Measurements from ENCODE around the gene NOC3L. TPM values are rescaled to one million over a fixed set of nuclear protein-coding genes. Genes with fewer than 3 reads are reported as not detected.
"Not testable (repeated sequence)": the region's sequence is repeated elsewhere in the genome, so short reads cannot be mapped to it uniquely, and the experiment has no call there.

Gene NOC3L
- total and polyA plus RNA-seq, 12 donors = 3.7 to 9.3 (median 7.8) TPM

DNA sequence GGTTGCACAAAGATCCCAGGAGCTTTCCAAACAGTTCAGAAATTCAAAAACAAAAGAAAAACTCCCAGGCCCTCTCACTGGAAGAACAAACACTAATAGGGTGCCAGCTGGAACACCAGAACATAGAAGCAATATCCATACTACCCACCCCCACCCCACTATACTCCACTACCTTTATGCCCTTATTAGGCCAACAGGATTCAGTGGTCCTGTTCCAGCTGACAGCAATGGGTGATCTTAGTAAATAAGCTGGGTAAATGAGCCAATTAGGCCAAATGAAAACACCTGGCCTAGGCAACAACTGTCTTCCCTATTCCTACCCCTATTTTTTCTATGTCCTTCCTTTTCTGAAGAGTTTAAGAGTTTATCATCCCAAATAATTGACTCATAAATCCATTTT, 11.7 kb downstream of the NOC3L start:
- H3K9me3 ChIP-seq = no peaks in the 10 kb centered on the region
- ATAC-seq (no peak), DNase-seq (no peak)
- H3K4me1 ChIP-seq = no peaks in the 10 kb centered on the region
- peaks cover 0 to 97% (median 18%) of the 10 kb centered on the region in 9 donors for H3K36me3 ChIP-seq
- TF ChIP-seq, protein P1, sequence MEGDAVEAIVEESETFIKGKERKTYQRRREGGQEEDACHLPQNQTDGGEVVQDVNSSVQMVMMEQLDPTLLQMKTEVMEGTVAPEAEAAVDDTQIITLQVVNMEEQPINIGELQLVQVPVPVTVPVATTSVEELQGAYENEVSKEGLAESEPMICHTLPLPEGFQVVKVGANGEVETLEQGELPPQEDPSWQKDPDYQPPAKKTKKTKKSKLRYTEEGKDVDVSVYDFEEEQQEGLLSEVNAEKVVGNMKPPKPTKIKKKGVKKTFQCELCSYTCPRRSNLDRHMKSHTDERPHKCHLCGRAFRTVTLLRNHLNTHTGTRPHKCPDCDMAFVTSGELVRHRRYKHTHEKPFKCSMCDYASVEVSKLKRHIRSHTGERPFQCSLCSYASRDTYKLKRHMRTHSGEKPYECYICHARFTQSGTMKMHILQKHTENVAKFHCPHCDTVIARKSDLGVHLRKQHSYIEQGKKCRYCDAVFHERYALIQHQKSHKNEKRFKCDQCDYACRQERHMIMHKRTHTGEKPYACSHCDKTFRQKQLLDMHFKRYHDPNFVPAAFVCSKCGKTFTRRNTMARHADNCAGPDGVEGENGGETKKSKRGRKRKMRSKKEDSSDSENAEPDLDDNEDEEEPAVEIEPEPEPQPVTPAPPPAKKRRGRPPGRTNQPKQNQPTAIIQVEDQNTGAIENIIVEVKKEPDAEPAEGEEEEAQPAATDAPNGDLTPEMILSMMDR (IDR thresholded peaks at IDR 0.05) = no peak
- no peak overlapping the region for H3K27ac ChIP-seq
- H3K4me3 ChIP-seq = no peak overlapping the region
- intact Hi-C loops (cut with DNase I) = no loop called here
- no peaks in the 10 kb centered on the region for H3K27me3 ChIP-seq

GRCh38 chr10:94350500-94350899, 12.2 kb downstream of the NOC3L start:
- H3K9me3 ChIP-seq; intact Hi-C loops (cut with DNase I); H3K27ac ChIP-seq; H3K4me3 ChIP-seq; H3K27me3 ChIP-seq; DNase-seq; H3K4me1 ChIP-seq; ATAC-seq: not testable (repeated sequence)
- peaks cover 0 to 97% (median 21%) of the 10 kb centered on the region in 9 donors for H3K36me3 ChIP-seq
- WGBS, 2 donors = 94 to 95% methylated on average over 4 of the region's 4 CpGs

- H3K27ac ChIP-seq = no peak overlapping the region
- TF ChIP-seq, protein P1 (IDR thresholded peaks at IDR 0.05) = no peak
- H3K27me3 ChIP-seq = no peaks in the 10 kb centered on the region
- DNase-seq = no peak
- no peaks in the 10 kb centered on the region for H3K9me3 ChIP-seq
- no peaks in the 10 kb centered on the region for H3K4me1 ChIP-seq
- intact Hi-C loops (cut with DNase I) = no loop called here
- 49 to 57% methylated on average over 3 of the region's 3 CpGs for WGBS, 2 donors
- no peak overlapping the region for H3K4me3 ChIP-seq
- no peak for ATAC-seq
- H3K36me3 ChIP-seq = peaks cover 0 to 97% (median 27%) of the 10 kb centered on the region in 9 donors
Measured at GRCh38 chr10:94349327-94349726, 13.4 kb downstream of the NOC3L start.

DNA sequence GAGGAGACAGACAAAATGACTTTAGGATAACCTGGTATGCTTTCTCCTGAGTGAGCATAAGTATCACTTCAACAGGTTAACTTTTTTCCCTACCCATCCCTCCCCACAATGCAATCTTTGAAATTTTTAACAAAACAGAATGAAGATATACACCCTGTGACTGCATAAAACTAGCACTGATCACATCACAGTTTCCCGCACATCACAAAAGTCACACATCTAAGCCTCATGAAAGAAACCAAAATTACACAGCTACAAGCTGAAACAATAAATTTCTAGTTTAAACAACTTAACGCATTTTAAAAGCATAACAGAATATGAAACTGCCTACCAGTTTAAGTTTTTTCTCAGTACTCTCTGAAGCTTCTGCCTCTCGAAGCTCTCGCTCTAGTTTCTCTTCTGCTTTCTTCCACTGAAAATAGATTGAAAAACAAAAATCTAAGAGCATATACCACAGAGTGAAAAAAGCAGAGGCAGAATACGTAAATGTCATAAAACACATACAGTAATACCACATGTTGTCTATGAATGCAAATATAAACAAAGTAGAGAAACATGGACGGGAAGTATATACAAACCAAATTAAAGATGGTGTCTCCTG, 18.1 kb downstream of the NOC3L start:
- H3K36me3 ChIP-seq = peaks cover 0 to 100% (median 30%) of the 10 kb centered on the region in 9 donors
- intact Hi-C loops (cut with DNase I) = no loop called here
- H3K4me3 ChIP-seq = no peak overlapping the region
- H3K4me1 ChIP-seq = no peaks in the 10 kb centered on the region
- no peaks in the 10 kb centered on the region for H3K27me3 ChIP-seq
- H3K9me3 ChIP-seq = no peaks in the 10 kb centered on the region
- DNase-seq = no peak
- TF ChIP-seq, protein P1 (IDR thresholded peaks at IDR 0.05) = no peak
- H3K27ac ChIP-seq = no peak overlapping the region
- no peak for ATAC-seq
- 94 to 97% methylated on average over 6 of the region's 6 CpGs for WGBS, 2 donors

GRCh38 chr10:94343151-94343550, 19.6 kb downstream of the NOC3L start:
- peaks cover 0 to 100% (median 41%) of the 10 kb centered on the region in 9 donors for H3K36me3 ChIP-seq
- TF ChIP-seq, protein P1 (IDR thresholded peaks at IDR 0.05) = no peak
- no peak overlapping the region for H3K4me3 ChIP-seq
- H3K27me3 ChIP-seq = no peaks in the 10 kb centered on the region
- intact Hi-C loops (cut with DNase I) = no loop called here
- no peak for DNase-seq
- no peaks in the 10 kb centered on the region for H3K9me3 ChIP-seq
- no peak for ATAC-seq
- no peaks in the 10 kb centered on the region for H3K4me1 ChIP-seq
- H3K27ac ChIP-seq = no peak overlapping the region
- WGBS, 2 donors = 94 to 95% methylated on average over 3 of the region's 3 CpGs

Measured in heart right ventricle (tissue), 16 donors.